LHCN-M2 (cell line): ENCODE results near the gene WSB1. TPM values are rescaled to one million over a fixed set of nuclear protein-coding genes. Genes with fewer than 3 reads are reported as not detected.
"Not testable (repeated sequence)": the region's sequence is repeated elsewhere in the genome, so short reads cannot be mapped to it uniquely, and the experiment has no call there.

Source experiments
- DNase-seq: peaks from one replicate; pipeline ENCODE4 v3.0.0-alpha.2; 2012; ENCODE audit warnings: low read depth
- total RNA-seq: library from RNA; depleted of rRNA; stranded (reverse); fragments of >200 nt; gene quantifications from 2 replicates; pipeline ENCODE4 v1.2.3, GENCODE V29; 2014

The WSB1 gene
- total RNA-seq, 1 experiment from 2014 or later = 82.6 TPM

- no peak for DNase-seq
Observed at GRCh38 chr17:27315796-27316465, 22.0 kb downstream of the WSB1 start.

- no peak for DNase-seq
Observed at GRCh38 chr17:27318228-27318627, 24.3 kb downstream of the WSB1 start.

GRCh38 chr17:27318633-27319032 lies 24.7 kb downstream of the WSB1 start:
- no peak for DNase-seq

- peak; percentile 43 for DNase-seq
Observed at GRCh38 chr17:27319541-27320221, 25.8 kb downstream of the WSB1 start.

GRCh38 chr17:27320222-27320560 lies 26.3 kb downstream of the WSB1 start:
- no peak for DNase-seq

- DNase-seq = no peak
Observed at GRCh38 chr17:27321372-27321771, 27.5 kb downstream of the WSB1 start.

GRCh38 chr17:27322026-27322425 lies 28.1 kb downstream of the WSB1 start:
- no peak for DNase-seq

GRCh38 chr17:27322690-27323508 lies 29.0 kb downstream of the WSB1 start:
- DNase-seq = no peak

GRCh38 chr17:27323538-27324215 lies 29.8 kb downstream of the WSB1 start:
- peak; percentile 35 for DNase-seq

- no peak for DNase-seq
Observed at GRCh38 chr17:27324771-27325339, 30.9 kb downstream of the WSB1 start.

GRCh38 chr17:27326051-27326450 lies 32.1 kb downstream of the WSB1 start:
- DNase-seq = no peak

- DNase-seq = no peak
Observed at GRCh38 chr17:27326585-27326984, 32.7 kb downstream of the WSB1 start.

- no peak for DNase-seq
Observed at GRCh38 chr17:27327397-27327796, 33.5 kb downstream of the WSB1 start.

- DNase-seq = no peak
Observed at GRCh38 chr17:27327871-27328270, 34.0 kb downstream of the WSB1 start.

GRCh38 chr17:27328686-27329085 lies 34.8 kb downstream of the WSB1 start:
- DNase-seq = not testable (repeated sequence)

- no peak for DNase-seq
Observed at GRCh38 chr17:27329146-27329805, 35.4 kb downstream of the WSB1 start.

GRCh38 chr17:27332047-27332393 lies 38.1 kb downstream of the WSB1 start:
- no peak for DNase-seq

- DNase-seq = peak; percentile 97
Observed at GRCh38 chr17:27332485-27333409, 38.8 kb downstream of the WSB1 start.

- no peak for DNase-seq
Observed at GRCh38 chr17:27333410-27333980, 39.6 kb downstream of the WSB1 start.

GRCh38 chr17:27336184-27336583 lies 42.3 kb downstream of the WSB1 start:
- DNase-seq = no peak
